NOMO-1 treated with dmso at 0.1 percent for 144 hours (cell line): ENCODE measurements around the gene XPR1.

Source experiments
- DNase-seq: peaks from one replicate; lab custom pipeline; 2025; ENCODE audit not compliant: unreplicated experiment; lab: John Stamatoyannopoulos, UW

XPR1 gene

DNA sequence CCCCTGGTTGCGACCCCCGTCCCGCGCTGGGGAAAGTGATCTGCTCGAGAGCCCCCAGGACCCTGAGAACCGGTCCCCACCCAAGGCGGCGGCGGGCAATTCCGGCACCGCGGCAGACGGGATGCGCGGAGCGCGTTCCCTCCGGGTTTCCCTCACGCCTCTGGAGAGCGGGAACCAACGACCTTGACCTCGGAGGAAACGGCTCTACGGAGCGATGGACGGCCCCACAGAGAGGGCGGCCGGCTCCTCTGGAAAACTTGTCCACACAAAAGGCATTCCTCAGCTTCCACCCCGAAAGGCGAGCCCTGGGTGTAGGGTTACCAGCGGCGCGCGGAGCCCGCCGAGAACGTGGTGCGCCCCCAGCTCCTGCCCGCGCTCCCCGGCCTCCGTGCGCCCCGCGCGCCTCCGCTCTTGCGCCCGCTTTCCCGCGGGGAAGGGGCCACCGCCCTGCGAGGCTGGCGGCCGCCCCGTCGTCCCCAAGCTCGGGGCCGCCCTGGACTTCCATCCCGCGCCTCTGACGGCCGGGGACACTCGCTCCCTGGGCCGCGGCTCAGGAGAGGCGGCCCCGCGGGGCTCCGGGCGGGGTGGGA is 280.5 kb downstream of the XPR1 start:
- no peak for DNase-seq

DNA sequence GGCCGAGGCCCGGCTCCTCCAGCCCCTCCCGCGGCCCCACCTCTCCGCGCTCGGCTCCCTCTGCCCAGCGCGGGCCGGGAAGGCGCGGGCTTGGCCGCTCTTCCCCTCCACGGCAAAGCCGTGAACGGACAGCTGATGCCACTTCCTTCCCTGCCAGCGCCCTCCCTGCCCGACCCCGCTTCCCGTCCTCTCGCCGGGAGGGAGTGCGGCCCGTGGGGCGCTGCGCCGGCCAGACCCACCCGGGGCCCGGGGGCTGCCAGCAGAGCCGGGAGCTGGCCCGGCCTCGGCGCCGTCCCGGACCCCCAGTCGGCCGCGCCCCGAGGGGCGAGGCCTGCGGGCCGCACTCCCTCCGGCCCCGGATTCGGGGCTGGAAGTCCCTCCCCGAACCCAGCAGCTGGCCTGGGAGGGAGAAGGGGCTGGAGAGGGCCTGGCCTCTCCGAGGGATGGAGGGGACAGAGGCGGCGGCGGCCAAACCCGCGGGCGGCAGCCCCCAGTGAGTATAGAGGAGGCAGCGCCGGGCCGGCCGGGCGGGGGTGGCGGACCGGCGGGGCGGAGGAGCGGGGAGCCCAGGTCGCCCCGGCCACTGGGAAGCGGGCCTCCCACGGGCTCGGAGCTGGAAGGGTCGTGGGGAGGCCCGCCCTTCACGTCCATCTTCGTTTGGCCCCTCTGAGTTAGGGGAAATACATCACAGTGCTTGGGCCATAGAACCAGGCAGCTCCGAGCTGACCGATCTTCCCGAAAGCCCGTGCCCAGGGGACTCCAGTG is 281.2 kb downstream of the XPR1 start, which contains the start of gene KIAA1614:
Gene KIAA1614, plus strand, starts transcription at position 97 of the 765 bp plus-strand sequence. Its CDS starts 347 bp downstream, at position 444.
- no peak for DNase-seq

DNA sequence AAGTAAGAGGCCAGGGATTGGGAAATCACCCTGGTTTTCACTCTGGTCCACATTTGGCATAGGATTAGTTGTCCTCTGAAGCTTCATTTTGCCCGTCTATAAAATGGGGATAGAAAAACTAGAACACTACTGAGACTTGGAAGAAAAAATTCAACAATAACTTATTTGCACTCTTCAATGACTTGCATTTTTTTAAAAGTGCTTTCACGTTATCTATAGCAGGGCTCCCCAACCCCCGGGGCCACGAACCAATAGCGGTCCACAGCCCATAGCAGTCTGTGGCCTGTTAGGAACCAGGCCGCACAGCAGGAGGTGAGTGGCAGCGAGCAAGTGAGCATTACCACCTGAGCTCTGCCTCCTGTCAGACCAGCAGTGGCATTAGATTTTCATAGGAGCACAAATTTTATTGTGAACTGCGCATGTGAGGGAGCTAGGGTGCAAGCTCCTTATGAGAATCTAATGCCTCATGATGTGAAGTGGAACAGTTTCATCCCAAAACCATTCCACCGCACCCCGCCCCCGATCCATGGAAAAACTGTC is 283.7 kb downstream of the XPR1 start:
- no peak for DNase-seq

DNA sequence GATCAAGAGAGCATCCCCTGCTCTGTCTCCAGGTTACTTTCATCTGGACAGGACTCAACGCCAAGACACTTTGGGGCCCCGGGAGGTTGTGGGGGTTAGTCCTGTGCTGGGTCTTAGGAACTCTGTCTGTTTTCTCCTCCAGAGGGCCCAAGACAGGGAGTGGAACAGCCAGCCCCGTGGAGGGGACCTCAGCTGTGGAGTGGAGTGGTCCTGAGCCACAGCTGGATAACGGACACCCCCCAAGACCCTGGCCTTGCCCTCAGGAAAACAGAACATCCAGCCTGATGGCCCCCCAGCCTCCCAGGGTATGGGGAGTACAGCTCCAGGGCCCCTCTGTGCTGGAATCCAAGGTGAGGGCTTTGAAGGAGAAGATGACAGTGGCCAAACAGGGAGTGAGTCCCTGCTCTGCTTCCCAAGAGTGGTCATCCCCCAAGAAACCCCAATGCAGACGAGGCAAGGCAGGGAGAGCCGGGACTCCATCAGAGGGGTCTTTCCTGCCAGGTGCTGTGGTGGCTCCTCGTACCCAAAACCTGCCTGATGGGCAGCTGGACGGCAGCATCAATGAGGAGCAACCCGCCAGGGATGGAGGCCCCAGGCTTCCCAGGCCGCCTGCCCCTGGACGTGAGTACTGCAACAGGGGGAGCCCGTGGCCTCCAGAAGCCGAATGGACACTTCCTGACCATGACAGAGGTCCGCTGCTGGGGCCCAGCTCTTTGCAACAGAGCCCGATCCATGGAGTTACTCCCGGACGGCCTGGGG is 284.4 kb downstream of the XPR1 start:
- no peak for DNase-seq

DNA sequence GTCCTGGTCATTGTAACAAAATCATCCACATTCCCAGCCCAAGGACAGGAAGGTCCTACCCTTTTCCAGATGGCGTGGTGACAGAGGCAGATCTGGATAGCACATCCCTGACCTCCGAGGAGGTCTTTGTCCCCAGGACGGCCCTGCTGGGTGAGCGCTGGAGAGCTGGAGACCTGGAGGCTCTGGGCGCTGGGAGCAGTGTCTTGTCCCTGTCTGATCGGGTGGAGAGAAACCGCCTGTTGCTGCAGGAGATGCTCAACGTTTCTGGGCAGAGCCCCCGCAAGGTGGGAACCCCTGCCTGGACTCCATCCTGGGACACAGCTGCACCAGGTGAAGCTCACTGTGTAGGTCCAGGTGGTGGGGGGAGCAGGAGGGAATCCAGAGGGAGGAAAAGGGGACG is 284.9 kb downstream of the XPR1 start:
- DNase-seq: no peak

DNA sequence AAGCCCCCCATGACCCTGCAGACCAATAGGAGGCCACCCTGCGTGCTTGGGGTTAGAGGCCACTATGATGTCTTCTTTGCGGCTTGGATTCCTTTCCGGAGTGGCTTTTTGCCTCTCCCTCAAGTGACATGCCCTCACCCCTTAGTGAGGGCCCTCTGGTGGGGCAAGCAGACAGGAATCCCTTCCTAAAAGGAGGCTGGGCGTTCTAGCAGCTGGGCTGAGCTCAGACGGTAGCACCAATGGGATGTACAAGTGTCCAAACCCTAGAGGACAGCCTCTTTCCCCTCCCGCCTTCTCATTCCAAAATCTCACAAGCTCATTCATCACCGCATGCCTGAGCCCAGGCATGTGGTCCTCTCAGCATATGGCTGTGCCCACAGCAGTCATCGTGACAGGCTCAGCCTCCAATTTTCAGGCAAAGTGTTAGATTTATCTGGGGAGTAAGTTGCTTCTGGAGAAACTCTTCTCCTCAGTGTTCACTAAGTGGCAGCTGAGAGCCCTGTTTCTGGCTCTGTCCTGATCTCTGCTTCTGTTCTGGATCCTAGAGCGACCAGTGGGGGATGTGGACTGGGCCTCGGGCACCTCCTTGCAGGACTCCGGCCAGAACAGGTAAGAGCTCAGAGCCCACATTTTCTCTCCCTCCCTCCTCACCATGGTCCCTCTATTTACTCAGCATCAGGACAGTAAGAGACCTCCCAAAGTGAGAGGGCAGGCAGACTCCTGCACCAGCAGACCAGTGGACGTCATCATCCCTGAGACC is 285.7 kb downstream of the XPR1 start:
- no peak for DNase-seq

DNA sequence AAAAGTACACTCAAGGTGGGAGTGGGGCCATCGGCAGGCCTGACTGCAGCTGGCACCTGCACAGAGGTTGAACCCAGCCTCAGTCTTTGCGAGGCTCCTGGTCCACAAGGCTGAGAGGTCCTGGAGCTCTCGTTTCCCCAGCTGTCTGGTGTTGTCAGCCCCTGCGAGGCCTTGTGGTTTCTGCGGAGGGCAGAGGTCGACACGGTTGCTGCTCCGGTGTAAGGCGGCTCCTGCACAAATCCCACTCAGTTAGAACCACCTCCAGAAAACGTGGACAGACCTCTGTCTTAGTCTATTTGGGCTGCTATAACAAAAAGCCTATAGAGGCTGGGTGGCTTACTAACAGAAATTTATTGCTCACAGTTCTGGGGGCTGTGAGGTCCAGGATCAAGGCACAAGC is 286.7 kb downstream of the XPR1 start:
- DNase-seq: no peak

DNA sequence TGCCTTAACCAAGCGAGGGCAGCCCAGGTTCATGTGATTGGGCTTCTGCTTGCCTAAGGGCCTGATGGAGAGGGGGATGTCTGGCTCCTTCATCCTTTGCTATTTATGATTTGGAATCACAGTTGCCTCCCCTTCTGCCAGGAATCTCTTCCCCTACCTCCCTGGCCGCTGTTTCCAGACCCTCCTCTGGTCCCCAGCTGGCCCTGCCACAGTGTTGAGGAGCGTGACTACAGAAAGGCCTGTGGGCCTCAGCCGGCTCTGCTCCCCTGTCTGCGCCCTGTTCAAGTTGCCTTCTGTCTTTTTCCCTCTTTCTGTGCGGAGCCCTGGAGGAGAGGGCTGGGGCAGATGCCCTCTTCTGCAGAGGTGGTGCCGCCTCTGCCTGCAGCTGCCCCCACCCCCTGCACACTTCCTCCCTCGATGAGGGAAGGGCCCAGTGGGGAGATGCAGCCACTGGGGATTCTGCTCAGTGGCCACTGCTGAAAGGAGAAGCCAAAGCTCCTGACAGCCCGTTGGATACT is 287.4 kb downstream of the XPR1 start:
- no peak for DNase-seq

DNA sequence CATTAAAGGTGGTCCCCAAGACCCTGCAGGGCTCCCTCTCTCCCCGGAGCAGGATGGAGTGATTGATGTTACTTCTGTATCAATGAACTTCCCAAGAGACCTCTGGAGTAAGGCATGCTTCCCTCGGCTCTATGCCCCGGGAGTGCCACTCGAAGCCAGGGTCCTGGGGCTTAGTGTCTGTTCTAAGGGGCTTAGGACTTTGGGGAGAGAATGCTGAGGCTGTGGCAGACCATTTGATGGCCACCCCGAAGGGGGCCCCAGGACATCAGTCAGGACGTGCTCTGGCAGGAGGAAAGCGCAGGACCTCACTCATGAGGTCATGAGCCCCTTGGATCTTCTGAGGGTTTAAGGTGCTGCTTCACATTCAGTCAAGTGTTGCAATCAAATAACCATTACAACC is 288.4 kb downstream of the XPR1 start:
- no peak for DNase-seq

DNA sequence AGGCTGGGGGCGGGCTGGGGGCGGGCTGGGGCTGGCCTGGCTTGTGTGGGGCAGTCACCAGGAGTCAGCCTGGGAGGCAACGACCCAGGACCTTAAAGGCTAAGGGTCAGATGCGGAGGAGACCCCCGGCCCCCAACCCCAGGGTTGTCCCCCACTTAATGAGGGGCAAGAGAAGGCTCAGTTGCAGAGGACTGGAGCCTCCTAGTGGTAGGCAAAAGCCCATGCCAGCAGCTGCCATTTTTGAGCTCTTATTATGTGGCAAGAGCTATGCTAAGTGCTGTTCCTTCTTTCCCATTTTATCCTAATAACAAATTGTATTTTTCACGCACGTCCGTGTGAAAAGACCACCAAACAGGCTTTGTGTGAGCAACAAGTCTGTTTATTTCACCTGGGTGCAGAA is 288.9 kb downstream of the XPR1 start:
- DNase-seq: no peak

DNA sequence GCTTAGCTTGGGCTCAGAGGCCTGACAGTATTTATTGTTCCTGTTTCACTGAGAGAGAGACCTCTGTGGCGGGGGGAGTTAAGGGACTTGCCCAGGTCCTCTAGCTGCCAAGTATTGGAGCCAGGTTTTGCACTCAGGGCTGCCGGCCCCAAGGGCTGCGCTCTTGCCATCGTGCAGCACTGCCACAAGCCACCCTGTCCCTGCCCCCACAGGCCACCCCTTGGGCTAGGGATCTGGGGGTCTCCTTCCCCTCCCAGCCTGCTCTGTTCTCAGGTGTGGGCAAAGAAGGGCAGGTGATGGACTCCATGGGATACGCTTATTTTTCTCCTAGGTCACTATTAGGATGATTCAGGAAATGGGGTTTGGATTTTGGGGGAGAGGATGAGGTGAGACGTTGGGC is 289.6 kb downstream of the XPR1 start:
- no peak for DNase-seq

DNA sequence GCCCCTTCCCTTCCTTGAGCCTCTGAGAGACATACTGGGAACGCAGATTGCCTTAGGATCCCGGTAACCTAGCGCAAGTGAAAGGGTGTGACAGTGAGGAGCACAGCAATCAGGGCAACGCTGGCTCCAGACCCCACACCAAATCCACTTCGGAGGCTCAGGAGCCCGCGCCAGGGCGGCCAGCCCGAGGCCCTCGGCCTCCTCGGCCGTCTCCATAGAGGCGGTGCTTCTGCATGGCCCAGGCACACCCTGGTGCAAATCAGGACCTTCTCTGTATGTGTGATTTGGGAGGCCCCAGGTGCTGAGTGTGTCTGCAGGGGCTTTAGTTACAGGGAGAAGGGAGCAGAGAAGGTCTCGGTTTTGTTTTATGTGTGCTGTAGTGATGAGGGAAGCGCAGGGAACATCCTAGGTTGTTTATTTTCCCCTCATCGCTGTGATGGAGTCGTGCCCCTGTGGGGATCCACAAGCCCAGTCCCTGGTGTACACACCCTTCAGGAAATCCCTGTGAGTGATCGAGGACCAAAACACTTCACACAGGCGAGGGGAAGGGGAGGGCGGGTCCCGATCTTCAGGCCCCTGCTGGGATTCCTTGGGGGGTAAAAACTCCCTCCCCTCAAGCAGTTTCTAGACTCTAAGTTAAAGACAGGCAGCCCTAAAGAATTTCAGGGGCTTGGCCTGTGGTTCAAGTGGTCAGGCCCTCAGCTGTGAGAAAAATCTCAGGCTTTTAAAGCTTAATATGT is 290.2 kb downstream of the XPR1 start:
- no peak for DNase-seq

DNA sequence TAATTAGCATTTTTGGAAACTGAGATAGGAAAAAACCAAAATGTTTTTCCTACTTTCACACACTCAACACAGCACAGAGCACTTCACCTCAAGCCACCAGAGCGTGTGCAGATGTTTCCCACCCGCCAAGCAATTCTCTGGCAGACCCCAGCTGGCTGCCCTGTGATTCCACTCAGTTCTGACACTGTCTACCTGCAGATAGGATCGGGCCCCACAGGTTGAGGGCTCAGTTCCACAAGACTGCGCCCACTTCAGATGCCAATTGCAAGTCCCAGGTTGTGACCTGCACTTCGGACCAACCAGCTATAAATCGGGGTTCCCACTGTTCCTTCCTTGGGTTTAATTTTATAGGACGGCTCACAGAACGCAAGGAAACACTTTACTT is 290.8 kb downstream of the XPR1 start:
- DNase-seq: no peak

DNA sequence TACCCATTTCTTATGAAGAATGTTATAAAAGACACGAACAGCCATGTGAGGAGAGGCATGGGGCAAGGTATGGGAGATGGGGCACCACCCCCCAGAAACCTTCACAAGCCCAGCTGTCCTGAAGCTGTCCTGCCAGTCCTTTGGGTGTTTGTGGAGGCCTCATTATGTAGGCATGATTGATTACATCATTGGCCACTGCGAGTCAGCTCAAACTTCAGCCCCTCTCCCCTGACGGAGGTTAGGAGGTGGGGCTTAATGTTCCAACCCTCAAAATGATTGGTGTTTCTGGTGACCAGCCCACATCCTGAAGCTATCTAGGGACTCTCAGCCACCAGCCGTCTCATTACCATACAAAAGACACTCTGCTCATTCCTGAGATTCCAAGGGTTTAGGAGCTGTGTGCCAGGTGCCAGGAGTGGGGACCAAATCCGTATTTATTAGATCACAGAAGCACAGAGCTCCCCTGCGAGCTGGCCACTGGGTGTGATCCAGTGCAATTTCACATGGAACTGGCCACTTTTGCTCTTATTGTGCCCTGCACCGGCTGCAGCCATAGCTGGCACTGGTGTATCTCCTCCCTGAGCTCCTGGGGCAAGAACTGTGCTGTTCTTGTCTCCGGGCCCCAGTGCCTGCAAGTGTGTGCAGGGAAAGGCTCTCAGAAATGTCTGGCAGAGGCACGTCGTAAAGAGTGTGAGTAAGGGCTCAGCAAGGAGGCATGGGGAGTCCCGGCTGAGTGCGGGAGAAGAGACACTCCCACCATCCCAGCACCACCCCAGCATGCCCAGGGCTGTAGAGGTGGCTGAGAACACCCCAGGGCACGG is 291.4 kb downstream of the XPR1 start:
- no peak for DNase-seq

DNA sequence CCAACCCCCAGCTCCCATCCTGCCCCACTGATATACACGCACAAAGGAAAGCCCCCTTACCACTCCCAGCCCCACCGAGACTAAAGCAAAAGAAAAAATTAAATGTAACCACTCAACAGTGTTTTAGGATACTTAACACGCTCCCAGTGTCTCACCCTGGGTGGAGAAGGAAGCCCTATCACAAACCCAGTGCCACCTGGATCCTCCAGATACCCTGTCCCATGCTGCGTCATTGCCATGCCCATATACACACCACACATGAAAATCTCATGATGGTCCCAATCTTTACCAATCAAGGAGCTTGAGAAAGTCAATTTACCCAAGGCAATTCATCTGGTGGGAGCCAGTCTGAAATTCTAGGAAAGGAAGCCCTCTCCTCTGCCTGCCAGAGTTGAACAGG is 292.1 kb downstream of the XPR1 start:
- DNase-seq: no peak

DNA sequence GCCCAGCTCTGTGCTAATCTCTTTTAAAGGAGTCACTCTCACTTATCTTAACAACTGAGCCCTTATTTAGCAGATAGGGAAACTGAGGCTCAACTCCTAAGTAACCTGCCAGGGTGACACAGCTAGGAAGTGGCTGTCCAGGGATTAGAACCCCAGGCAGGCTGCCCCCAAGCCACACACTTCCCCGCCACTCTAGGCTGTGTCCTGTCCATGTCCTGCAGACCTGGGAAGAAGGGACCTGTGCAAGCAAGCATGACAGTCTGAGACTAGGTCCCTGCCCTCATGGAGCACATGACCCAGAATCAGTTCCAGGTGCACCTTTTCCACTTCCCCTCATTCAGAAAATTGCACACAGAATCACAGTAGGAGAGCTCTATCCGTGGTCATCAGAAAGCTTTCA is 293.1 kb downstream of the XPR1 start:
- DNase-seq: no peak

DNA sequence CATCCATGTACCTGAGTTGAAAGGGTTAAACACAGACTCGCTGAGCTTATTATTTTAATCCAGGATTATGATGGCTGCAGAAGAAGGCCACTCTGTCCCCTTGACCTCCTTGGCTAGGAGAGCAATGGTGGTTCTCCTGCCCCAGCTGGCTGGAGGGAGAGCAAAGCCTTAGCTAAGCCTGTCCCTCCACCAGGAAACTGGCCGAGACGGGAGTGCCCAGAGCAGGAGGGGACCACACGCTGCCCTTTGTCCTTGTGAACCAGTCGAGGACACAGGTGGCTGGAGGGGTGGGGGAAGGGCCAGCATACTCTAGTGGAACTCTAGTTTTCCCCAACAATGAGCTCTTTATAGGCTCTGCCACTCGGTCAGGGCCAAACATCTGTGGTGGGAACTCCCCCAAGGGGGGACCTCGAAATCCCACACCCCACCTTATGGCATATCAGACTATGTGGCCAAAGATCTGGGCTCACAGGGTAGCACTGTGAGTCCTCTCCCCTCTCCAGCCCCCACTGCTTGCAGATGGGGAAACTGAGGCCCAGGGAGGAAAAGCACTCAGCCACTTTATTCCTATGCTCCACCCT is 293.7 kb downstream of the XPR1 start:
- no peak for DNase-seq

DNA sequence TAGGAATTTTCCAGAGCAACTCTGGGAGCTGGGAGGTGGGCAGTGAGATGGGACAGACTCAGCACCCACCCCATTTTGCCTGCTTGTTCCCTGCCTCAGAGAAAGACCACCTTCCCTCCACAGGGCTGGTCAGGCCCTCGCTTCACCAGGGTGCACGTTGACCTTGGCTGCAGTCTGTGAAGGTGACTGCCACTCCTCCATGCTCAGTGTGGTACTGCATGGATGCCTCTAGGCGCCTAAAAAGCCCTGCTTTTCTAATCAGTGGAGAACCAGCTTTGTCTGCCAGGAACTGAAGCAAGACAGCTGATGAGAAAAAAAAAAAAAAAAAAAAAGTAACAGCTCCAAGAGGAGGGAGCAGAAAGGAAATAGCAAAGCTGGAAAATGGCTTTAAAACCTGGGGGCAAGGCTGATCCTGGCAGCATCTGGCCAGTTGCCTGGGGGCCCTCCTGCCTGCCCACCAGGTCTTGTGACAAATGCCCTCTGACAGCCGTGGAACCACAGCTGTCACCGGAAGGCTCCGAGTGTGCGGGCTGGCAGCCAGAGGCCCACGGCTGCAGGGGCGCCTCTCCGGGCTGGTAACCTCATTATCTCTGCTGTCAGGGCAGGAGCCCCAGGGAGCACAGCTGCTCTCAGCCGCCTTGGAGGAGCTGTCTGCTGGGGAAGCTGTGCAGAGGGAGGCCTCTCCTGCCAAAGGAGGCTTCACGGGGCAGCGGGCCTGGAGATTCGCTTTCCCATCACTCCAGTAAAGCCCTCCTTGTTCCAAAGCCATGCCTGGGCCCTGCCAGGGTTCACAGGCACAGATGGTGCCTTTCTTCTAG is 294.6 kb downstream of the XPR1 start:
- no peak for DNase-seq
